SK-N-SH (cell line): Measurements from ENCODE around the gene SERPIND1. TPM values are rescaled to one million over a fixed set of nuclear protein-coding genes. Genes with fewer than 3 reads are reported as not detected.

Experiments used
- CTCF ChIA-PET: fragments of 300-600, 350-600 bp; formaldehyde crosslinking; extraction: SDS; loops from one replicate; lab custom pipeline; 2021; lab: Yijun Ruan, JAX
- POLR2A ChIA-PET: fragments of 350-600 bp; sonication (Branson Sonifier 250); formaldehyde crosslinking; extraction: SDS; loops from one replicate; lab custom pipeline; 2020; ENCODE audit warnings: antibody characterized with exemption, inconsistent platforms; lab: Yijun Ruan, JAX
- DNase-seq: peaks from one replicate; pipeline ENCODE4 v3.0.0; 2012
- H2AFZ ChIP-seq: fragments of 200-600 bp; sonication (generic); 2 replicates; pipeline ENCODE4 v1.8.1; 2016; ENCODE audit warnings: antibody characterized with exemption, mild to moderate bottlenecking, low read depth
- H3F3A ChIP-seq: fragments of 200-600 bp; sonication (generic); replicated peaks from 2 replicates; pipeline ENCODE3; 2016; ENCODE audit warnings: antibody characterized with exemption, mild to moderate bottlenecking; ENCODE audit not compliant: insufficient read depth
- H3K27ac ChIP-seq, 2 experiments: fragments of 200-500 bp in 1 of 2; fragments of 200-600 bp in 1 of 2; sonication (Bioruptor generic) in 1 of 2; sonication (generic), shearing (Covaris generic) in 1 of 2; 2 replicates each; pipeline versions ENCODE4 v1.5.1 to v1.6.1; 2014 to 2016; ENCODE audit warnings: low read depth in 2 of 2, inconsistent platforms in 1 of 2, low read length in 1 of 2, mild to moderate bottlenecking in 1 of 2, mixed read lengths in 1 of 2
- H3K27me3 ChIP-seq: fragments of 200-600 bp; sonication (generic), shearing (Covaris generic); 2 replicates; pipeline ENCODE4 v1.6.1; 2016; ENCODE audit warnings: mixed run types; ENCODE audit not compliant: insufficient read depth
- H3K36me3 ChIP-seq, 2 experiments: fragments of 200-500 bp in 1 of 2; fragments of 200-600 bp in 1 of 2; sonication (Bioruptor generic) in 1 of 2; sonication (generic) in 1 of 2; replicated peaks in 1 of 2; 2 replicates each; pipeline versions ENCODE3 to v1.5.1; 2014 to 2016; ENCODE audit warnings: low read length in 1 of 2, mild to moderate bottlenecking in 1 of 2; ENCODE audit not compliant: insufficient read depth in 2 of 2, control insufficient read depth in 1 of 2
- H3K4me1 ChIP-seq, 2 experiments: fragments of 200-500 bp in 1 of 2; fragments of 200-600 bp in 1 of 2; sonication (Bioruptor generic) in 1 of 2; sonication (generic), shearing (Covaris generic) in 1 of 2; 2 replicates each; pipeline versions ENCODE4 v1.5.1 to v1.6.1; 2014 to 2016; ENCODE audit warnings: low read depth in 1 of 2, low read length in 1 of 2, mixed run types in 1 of 2; ENCODE audit not compliant: insufficient read depth in 2 of 2, control insufficient read depth in 1 of 2
- H3K4me2 ChIP-seq: fragments of 200-600 bp; sonication (generic), shearing (Covaris generic); 2 replicates; pipeline ENCODE4 v1.6.1; 2017; ENCODE audit warnings: mixed run types
- H3K4me3 ChIP-seq, 2 experiments: fragments of 200-500 bp in 1 of 2; fragments of 200-600 bp in 1 of 2; sonication (Bioruptor generic) in 1 of 2; sonication (generic), shearing (Covaris generic) in 1 of 2; 2 replicates each; pipeline versions ENCODE4 v1.5.1 to v1.8.1; 2014 to 2016; ENCODE audit warnings: low read depth in 2 of 2, inconsistent platforms in 1 of 2, low read length in 1 of 2, mild to moderate bottlenecking in 1 of 2, mixed read lengths in 1 of 2, moderate library complexity in 1 of 2
- H3K79me2 ChIP-seq: fragments of 200-600 bp; sonication (generic); 2 replicates; pipeline ENCODE4 v1.8.1; 2017; ENCODE audit warnings: mild to moderate bottlenecking; ENCODE audit not compliant: insufficient read depth
- H3K9ac ChIP-seq: fragments of 200-600 bp; sonication (generic); 2 replicates; pipeline ENCODE4 v1.6.1; 2017; ENCODE audit warnings: mixed run types
- H3K9me2 ChIP-seq: fragments of 200-600 bp; sonication (generic); 2 replicates; pipeline ENCODE4 v1.6.1; 2017; ENCODE audit warnings: mixed run types
- H3K9me3 ChIP-seq: fragments of 200-600 bp; sonication (generic); 2 replicates; pipeline ENCODE4 v1.6.1; 2017; ENCODE audit warnings: mixed run types, mild to moderate bottlenecking, moderate library complexity
- H4K20me1 ChIP-seq: fragments of 200-600 bp; sonication (generic); 2 replicates; pipeline ENCODE4 v1.6.1; 2017; ENCODE audit warnings: mild to moderate bottlenecking, mixed run types; ENCODE audit not compliant: insufficient read depth
- EP300 ChIP-seq, 2 experiments: IDR thresholded peaks; 2 replicates each; pipeline versions ENCODE4 v1.4.0 to v1.6.1; 2012; ENCODE audit warnings: borderline replicate concordance in 1 of 2, low read depth in 1 of 2, low read length in 1 of 2
- FOXJ3 ChIP-seq: sonication (generic); formaldehyde crosslinking; IDR thresholded peaks from 2 replicates; pipeline ENCODE4 v1.5.1; 2020; ENCODE audit warnings: mild to moderate bottlenecking, missing genetic modification reagents
- GABPA ChIP-seq: IDR thresholded peaks from 2 replicates; pipeline ENCODE4 v1.4.0; 2012; ENCODE audit warnings: low read depth, mild to moderate bottlenecking
- NFIC ChIP-seq: IDR thresholded peaks from 2 replicates; pipeline ENCODE4 v1.4.0; 2012; ENCODE audit warnings: borderline replicate concordance
- RAD21 ChIP-seq: IDR thresholded peaks from 2 replicates; pipeline ENCODE4 v1.6.1; 2012; ENCODE audit warnings: mild to moderate bottlenecking, low read length
- RFX5 ChIP-seq: IDR thresholded peaks from 2 replicates; pipeline ENCODE4 v1.6.1; 2012; ENCODE audit warnings: mild to moderate bottlenecking, improper control_type of control experiment, low read length
- RXRA ChIP-seq: IDR thresholded peaks from 2 replicates; pipeline ENCODE4 v1.4.0; 2012; ENCODE audit warnings: low read depth, mild to moderate bottlenecking, borderline replicate concordance
- SIN3A ChIP-seq: IDR thresholded peaks from 2 replicates; pipeline ENCODE4 v1.6.1; 2012; ENCODE audit warnings: low read depth, mild to moderate bottlenecking, low read length, moderate library complexity, borderline replicate concordance
- TCF12 ChIP-seq: IDR thresholded peaks from 2 replicates; pipeline ENCODE4 v1.4.0; 2012
- WGBS: methylation state at CpG from one replicate; pipeline ENCODE4 v1.1.6; 2017; ENCODE audit warnings: low lambda C conversion rate; 5-methylcytosine and 5-hydroxymethylcytosine counted together
- polyA plus RNA-seq, 3 experiments: library from polyadenylated mRNA; depleted of rRNA; stranded (reverse); fragments of >200 nt; gene quantifications; 2 replicates each; pipeline ENCODE4 v1.2.3, GENCODE V29; 2012
- TF ChIP-seq, protein P1 (sequence below): IDR thresholded peaks from 2 replicates; pipeline ENCODE4 v1.6.1; 2012; ENCODE audit warnings: mild to moderate bottlenecking, low read depth, low read length, moderate library complexity
- TF ChIP-seq, protein P2 (sequence below): IDR thresholded peaks from 2 replicates; pipeline ENCODE4 v1.4.0; 2012; ENCODE audit warnings: low read depth, borderline replicate concordance

The SERPIND1 gene
- polyA plus RNA-seq, 1 of the 3 experiments (the other 2 are of a cell fraction), result not detected

- WGBS, result 96% methylated on average over 7 of the region's 7 CpGs
- Histone ChIP-seq H3K27ac (no peak overlapping the region), H3K79me2 (no peaks in the 10 kb centered on the region; the same call in 1 of the 2 replicates), H4K20me1 (no peaks in the 10 kb centered on the region), H3K9me3 (no peaks in the 10 kb centered on the region), H3K36me3 (peaks cover 6 to 58% of the 10 kb centered on the region in 2 experiments)
- DNase-seq, result no peak
- TF ChIP-seq, protein P1, sequence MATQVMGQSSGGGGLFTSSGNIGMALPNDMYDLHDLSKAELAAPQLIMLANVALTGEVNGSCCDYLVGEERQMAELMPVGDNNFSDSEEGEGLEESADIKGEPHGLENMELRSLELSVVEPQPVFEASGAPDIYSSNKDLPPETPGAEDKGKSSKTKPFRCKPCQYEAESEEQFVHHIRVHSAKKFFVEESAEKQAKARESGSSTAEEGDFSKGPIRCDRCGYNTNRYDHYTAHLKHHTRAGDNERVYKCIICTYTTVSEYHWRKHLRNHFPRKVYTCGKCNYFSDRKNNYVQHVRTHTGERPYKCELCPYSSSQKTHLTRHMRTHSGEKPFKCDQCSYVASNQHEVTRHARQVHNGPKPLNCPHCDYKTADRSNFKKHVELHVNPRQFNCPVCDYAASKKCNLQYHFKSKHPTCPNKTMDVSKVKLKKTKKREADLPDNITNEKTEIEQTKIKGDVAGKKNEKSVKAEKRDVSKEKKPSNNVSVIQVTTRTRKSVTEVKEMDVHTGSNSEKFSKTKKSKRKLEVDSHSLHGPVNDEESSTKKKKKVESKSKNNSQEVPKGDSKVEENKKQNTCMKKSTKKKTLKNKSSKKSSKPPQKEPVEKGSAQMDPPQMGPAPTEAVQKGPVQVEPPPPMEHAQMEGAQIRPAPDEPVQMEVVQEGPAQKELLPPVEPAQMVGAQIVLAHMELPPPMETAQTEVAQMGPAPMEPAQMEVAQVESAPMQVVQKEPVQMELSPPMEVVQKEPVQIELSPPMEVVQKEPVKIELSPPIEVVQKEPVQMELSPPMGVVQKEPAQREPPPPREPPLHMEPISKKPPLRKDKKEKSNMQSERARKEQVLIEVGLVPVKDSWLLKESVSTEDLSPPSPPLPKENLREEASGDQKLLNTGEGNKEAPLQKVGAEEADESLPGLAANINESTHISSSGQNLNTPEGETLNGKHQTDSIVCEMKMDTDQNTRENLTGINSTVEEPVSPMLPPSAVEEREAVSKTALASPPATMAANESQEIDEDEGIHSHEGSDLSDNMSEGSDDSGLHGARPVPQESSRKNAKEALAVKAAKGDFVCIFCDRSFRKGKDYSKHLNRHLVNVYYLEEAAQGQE, result no peak
- TF ChIP-seq SIN3A (no peak), GABPA (no peak), RFX5 (no peak), RAD21 (no peak)
- TF ChIP-seq, protein P2, sequence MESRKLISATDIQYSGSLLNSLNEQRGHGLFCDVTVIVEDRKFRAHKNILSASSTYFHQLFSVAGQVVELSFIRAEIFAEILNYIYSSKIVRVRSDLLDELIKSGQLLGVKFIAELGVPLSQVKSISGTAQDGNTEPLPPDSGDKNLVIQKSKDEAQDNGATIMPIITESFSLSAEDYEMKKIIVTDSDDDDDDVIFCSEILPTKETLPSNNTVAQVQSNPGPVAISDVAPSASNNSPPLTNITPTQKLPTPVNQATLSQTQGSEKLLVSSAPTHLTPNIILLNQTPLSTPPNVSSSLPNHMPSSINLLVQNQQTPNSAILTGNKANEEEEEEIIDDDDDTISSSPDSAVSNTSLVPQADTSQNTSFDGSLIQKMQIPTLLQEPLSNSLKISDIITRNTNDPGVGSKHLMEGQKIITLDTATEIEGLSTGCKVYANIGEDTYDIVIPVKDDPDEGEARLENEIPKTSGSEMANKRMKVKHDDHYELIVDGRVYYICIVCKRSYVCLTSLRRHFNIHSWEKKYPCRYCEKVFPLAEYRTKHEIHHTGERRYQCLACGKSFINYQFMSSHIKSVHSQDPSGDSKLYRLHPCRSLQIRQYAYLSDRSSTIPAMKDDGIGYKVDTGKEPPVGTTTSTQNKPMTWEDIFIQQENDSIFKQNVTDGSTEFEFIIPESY, result no peak
- TF ChIP-seq, all 33 proteins: peak for 0
- Histone ChIP-seq H3K4me1 (peaks cover 0 to 15% of the 10 kb centered on the region in 2 experiments; a peak in 1 of 4 replicates), H3F3A (no peaks in the 10 kb centered on the region), H3K9me2 (no peaks in the 10 kb centered on the region), H3K4me3 (no peak overlapping the region), H3K27me3 (no peaks in the 10 kb centered on the region), H2AFZ (no peak overlapping the region), H3K4me2 (no peak overlapping the region), H3K9ac (no peak overlapping the region)
- ChIA-PET POLR2A (no interaction called here), CTCF (interaction anchor here (1.2 to 6.8 kb wide), 3 partner anchors 9 to 10 kb away, joined by 5 to 43 read pairs (median 16); no protein-coding TSS in a partner anchor)
Measured at GRCh38 chr22:20794650-20795413, 20.9 kb downstream of the SERPIND1 start.

DNA sequence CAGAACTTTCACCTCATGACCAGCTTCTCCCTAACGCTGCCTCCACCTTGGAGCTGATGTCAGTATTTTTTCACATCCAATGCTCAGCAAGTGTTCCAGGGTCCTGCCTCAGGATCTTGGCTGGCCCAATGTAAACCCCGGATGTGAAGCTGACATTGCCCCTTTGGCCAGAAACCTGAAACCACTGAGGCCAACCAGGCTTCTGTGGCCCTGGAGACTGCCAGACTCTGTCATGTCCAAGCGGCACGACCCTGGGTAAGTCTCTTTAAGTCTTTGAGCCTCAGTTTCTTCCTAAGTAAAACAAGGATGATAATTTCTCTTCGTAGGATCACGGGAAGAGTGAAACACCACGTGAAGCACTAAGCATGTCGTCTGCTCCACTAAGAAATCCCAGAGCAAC is 22.8 kb downstream of the SERPIND1 start:
- no peaks in the 10 kb centered on the region for H3F3A ChIP-seq
- POLR2A ChIA-PET, result no interaction called here
- no peak overlapping the region for H3K4me3 ChIP-seq
- no peak for DNase-seq
- no peaks in the 10 kb centered on the region for H3K9me3 ChIP-seq
- no peaks in the 10 kb centered on the region for H3K27me3 ChIP-seq
- H3K9ac ChIP-seq, result no peak overlapping the region
- H3K9me2 ChIP-seq, result no peaks in the 10 kb centered on the region
- H3K4me2 ChIP-seq, result no peak overlapping the region
- H3K4me1 ChIP-seq, result peaks cover 0 to 15% of the 10 kb centered on the region in 2 experiments; a peak in 1 of 4 replicates
- 88% methylated on average over 8 of the region's 8 CpGs for WGBS
- H3K27ac ChIP-seq, result no peak overlapping the region
- H4K20me1 ChIP-seq, result no peaks in the 10 kb centered on the region
- no peak for TF ChIP-seq EP300 (IDR thresholded peaks at IDR 0.05; ENCODE audit: borderline replicate concordance in 1 of 2, low read depth in 1 of 2, low read length in 1 of 2)
- TF ChIP-seq RXRA, result no peak
- TF ChIP-seq FOXJ3, result no peak
- TF ChIP-seq NFIC, result no peak
- TF ChIP-seq GABPA, result no peak
- TF ChIP-seq, protein P1, result no peak
- TF ChIP-seq TCF12, result no peak
- H3K36me3 ChIP-seq, result peaks cover 15 to 65% of the 10 kb centered on the region in 2 experiments
- H2AFZ ChIP-seq, result no peak overlapping the region
- no peaks in the 10 kb centered on the region; the same call in 1 of the 2 replicates for H3K79me2 ChIP-seq
- CTCF ChIA-PET, result interaction anchor here (6.8 kb wide), 1 partner anchor 12 kb away, joined by 43 read pairs; no protein-coding TSS in a partner anchor
